ENCODE data around the gene CD40LG.

DNA sequence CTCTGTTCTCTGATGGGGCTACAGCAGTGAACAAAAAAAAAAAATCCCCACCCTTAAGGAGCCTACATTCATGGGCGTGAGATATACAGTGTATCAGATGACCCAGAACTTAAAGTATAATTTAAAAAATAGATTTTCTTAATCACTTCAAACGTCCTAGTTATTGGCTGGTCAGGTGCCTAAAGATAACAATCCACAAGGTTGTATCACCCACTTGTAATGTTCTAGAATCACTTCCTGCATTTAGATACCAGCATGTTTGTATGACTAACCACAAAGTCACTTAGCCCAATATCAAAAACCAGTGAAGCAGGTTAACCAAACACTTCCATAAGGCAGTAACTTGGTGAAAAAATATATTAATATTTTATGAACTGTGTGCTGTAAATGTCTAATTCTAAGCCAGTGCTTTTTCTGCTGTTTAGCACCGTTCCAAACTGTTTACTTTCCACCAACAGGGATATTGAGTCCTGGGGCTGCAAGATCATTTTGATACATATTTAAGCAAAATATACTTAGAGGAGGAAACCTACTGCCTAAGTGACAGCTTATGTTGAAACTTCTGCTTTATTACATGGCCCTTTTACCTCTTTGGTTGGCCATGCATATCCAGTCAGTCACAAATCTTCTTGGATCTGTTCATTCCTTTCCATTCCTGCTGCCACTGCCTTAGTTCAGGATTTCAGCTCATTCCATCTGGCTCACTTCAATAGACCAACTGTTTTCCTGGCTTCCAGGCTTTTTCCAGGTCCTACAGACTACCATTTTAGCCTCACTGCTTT lies 43.3 kb downstream of the CD40LG start:
- TF ChIP-seq CREB1 (IDR thresholded peaks at IDR 0.05; ENCODE audit: low read depth): no peak
- TF ChIP-seq RAD21 (IDR thresholded peaks at IDR 0.05; ENCODE audit: low read depth): no peak
- TF ChIP-seq, protein P1, sequence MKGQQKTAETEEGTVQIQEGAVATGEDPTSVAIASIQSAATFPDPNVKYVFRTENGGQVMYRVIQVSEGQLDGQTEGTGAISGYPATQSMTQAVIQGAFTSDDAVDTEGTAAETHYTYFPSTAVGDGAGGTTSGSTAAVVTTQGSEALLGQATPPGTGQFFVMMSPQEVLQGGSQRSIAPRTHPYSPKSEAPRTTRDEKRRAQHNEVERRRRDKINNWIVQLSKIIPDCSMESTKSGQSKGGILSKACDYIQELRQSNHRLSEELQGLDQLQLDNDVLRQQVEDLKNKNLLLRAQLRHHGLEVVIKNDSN (IDR thresholded peaks at IDR 0.05): no peak
- no peak for TF ChIP-seq EGR1 (IDR thresholded peaks at IDR 0.05)

All from Ishikawa (cell line).